RWPE1 (cell line): Measurements from ENCODE around the gene CFAP61.

ENCODE experiments used
- CTCF ChIA-PET: fragments of 350-600 bp; sonication (Branson Sonifier 250); formaldehyde crosslinking; extraction: SDS; loops from one replicate; lab custom pipeline; 2021; lab: Yijun Ruan, JAX
- POLR2A ChIA-PET: fragments of 400-600 bp; formaldehyde crosslinking; extraction: SDS; loops from one replicate; lab custom pipeline; 2020; ENCODE audit warnings: antibody characterized with exemption; ENCODE audit not compliant: low non-redundant PET; lab: Yijun Ruan, JAX
- DNase-seq: peaks from one replicate; pipeline ENCODE4 v3.0.0; 2012; ENCODE audit warnings: low spot score
- H3K27ac ChIP-seq: fragments of 450-650 bp; 2 replicates; pipeline ENCODE4 v1.5.1; 2017
- CTCF ChIP-seq: fragments of 450-650 bp; conservative IDR thresholded peaks from 2 replicates; pipeline ENCODE4 v1.5.1; 2017; ENCODE audit warnings: low read depth, mild to moderate bottlenecking

CFAP61 gene

GRCh38 chr20:20277894-20278335, 225.6 kb downstream of the CFAP61 start:
- no peak overlapping the region for H3K27ac ChIP-seq
- TF ChIP-seq CTCF = no peak
- DNase-seq = no peak
- ChIA-PET POLR2A (no interaction called here), CTCF (no interaction called here)

- ChIA-PET CTCF (no interaction called here), POLR2A (no interaction called here)
- H3K27ac ChIP-seq = no peak overlapping the region
- TF ChIP-seq CTCF = no peak
- DNase-seq = no peak
Observed at GRCh38 chr20:20286061-20286460, 233.7 kb downstream of the CFAP61 start.

- H3K27ac ChIP-seq = no peak overlapping the region
- ChIA-PET CTCF (no interaction called here), POLR2A (no interaction called here)
- no peak for TF ChIP-seq CTCF
- DNase-seq = no peak
Observed at GRCh38 chr20:20289331-20289730, 237.0 kb downstream of the CFAP61 start.

GRCh38 chr20:20292472-20292871, 240.1 kb downstream of the CFAP61 start:
- ChIA-PET CTCF (no interaction called here), POLR2A (no interaction called here)
- no peak overlapping the region for H3K27ac ChIP-seq
- DNase-seq = no peak
- no peak for TF ChIP-seq CTCF

GRCh38 chr20:20293141-20293540, 240.8 kb downstream of the CFAP61 start:
- no peak for DNase-seq
- TF ChIP-seq CTCF = no peak
- ChIA-PET POLR2A (no interaction called here), CTCF (no interaction called here)
- no peak overlapping the region for H3K27ac ChIP-seq

GRCh38 chr20:20293691-20294385, 241.5 kb downstream of the CFAP61 start:
- no peak overlapping the region for H3K27ac ChIP-seq
- TF ChIP-seq CTCF = no peak
- no peak for DNase-seq
- CTCF ChIA-PET = no interaction called here
- POLR2A ChIA-PET = no interaction called here
